ENCODE results near the gene DRC7.

DRC7 gene

DNA sequence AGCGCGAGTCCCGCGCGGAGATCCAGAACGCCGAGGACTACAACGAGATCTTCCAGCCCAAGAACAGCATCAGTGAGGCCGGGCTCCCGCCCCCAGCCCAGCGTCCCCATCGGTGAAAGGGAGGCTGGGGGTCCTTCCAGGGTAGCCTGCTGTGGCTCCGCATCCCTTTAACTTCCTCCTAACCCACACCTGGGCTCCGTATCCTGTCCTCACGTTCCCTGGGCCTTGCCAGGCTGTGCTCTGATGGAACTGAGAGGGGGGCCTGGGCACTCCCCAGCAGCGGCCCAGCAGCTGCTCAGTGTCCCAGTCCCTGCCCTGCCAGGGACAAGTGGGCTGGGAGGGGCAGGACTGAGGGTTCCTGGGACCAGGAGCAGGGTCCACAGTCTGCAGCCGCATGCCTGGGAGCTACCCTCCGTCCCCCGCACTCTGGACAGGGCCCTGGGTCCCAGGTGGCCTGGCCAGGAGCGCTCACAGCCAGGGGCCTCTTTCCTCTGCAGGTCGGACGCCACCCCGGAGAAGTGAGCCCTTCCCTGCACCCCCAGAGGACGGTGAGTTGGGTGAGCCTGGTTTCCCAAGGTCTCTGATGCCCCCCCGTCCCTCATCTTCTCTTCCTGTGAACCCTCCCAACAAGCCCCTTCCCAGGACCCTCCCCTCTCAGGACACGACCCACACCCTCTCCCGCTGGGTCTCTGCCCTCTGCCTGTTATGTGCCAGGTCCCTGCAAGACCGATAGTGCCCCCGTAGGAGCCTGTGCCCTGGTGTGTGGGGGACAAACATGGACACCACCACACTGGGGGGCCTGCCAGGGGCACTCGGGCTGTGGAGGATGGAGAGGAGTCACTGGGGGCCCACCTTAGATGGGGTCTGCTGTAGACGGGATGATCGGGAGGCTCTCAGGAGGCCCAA is 59.1 kb downstream of the DRC7 start:
- no peak for DNase-seq

- DNase-seq, result no peak
Observed at GRCh38 chr16:57754354-57755060, 59.9 kb downstream of the DRC7 start.

DNA sequence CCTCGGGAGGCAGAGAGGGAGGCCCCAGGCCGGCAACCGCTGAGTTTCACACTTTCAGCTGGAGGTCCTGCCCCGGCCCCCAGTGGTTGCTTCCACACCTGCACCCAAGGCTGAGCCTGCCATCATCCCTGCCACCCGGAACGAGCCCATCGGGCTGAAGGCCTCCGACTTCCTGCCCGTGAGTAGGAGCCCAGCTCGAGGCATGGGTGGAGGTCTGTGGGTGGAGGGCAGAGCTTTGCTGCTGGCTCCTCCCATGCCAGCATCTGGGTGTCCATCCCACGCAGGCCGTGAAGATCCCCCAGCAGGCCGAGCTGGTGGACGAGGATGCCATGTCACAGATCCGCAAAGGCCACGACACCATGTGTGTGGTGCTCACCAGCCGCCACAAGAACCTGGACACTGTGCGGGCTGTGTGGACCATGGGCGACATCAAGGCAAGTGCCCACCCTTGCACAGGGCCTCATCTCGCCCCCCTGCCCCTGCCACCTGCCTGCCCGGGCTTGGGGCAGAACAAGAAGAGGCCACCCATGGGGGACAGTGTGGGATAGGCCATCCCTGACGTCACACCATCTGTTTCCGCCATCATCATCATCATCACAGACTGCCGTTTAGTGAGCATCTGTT is 60.6 kb downstream of the DRC7 start:
- DNase-seq, result no peak

DNA sequence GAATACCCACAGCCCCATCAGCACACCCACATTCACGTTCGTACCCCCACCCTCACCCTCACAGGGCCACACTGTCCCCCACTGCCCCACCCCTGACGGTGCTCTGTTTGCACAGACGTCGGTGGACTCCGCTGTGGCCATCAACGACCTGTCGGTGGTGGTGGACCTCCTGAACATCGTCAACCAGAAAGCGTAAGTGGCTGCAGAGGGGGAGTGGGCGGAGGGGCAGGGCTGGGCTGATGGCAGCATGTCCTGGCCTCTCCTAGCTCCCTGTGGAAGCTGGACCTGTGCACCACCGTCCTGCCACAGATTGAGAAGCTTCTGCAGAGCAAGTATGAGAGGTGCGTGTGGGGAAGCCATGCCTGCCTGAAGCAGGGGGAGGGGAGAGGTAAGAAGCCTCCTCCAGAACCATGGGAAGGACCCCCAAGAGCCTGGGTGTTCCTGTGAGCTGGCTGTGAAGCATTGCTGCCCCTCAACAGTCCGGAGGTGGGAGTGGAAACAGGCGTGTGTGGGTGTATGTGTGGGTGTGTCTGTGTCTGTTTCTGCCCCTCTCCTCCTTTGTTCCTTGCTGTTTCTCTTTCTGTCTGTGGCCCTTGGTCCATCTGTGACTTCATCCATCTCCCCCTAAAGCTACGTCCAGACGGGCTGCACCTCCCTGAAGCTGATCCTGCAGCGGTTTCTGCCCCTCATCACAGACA is 61.3 kb downstream of the DRC7 start:
- no peak for DNase-seq

GRCh38 chr16:57756424-57757325 is 62.1 kb downstream of the DRC7 start:
- DNase-seq, result no peak

GRCh38 chr16:57757326-57757786 is 62.8 kb downstream of the DRC7 start:
- peak; percentile 29 to 69 for DNase-seq

DNA sequence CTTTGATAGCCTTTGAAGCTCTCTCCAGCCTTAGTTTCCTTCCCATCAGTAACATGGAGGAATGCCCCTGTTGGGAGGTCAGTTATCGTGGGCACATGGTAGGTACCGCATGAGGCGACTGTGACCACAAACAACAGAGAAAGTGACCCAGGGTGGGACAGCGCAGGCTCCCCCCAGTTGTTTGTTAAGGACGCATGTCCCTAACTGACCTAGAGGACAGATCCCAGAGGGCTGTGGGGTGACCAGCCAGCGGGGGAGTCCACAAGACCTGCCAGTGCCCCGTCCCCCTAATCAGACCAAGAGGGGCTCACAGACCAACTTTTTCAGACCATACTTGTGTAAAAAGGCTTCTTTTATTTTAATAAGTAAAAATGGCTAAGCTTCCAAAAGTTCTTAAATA is 63.3 kb downstream of the DRC7 start:
- no peak for DNase-seq

DNA sequence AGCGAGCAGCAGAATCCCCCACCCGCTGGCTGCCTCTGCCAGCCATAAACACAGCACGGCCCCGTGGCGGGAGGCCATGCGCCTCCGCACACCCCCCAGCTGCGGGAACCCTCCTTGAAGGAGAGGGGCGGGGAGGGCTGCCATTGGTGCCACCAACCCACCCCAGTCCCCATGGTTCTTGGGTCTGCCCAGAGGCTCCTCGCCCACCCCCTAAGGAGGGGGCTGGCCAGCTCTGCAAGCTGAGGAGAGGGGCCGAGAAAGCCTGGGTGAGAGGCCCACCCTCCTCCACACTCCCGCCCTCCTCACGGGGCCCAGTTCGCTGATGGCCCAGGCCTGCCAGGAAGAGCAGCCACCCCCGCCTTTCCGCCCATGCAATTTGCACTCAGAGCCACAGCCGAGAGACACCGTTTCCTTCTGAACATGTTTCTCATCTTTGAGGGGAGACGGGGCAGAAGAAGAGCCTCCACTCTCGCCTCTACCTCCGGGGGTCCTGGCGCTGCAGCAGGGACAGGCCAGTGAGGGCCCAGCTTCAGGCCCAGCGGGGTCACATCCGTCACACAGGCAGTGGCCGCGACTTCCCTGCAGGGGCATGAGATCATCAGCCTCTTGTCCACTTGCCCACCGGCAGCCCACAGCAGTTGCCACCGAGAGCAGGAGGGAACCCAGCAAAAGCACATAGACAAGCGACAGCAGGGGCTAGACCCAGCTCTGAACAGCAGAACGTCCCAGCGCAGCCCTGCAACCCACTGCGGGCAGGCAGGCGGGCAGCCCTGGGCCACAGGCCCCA is 63.9 kb downstream of the DRC7 start:
- no peak for DNase-seq

- no peak for DNase-seq
Observed at GRCh38 chr16:57759131-57759530, 64.5 kb downstream of the DRC7 start.

GRCh38 chr16:57759541-57760356 is 65.1 kb downstream of the DRC7 start:
- no peak for DNase-seq

DNA sequence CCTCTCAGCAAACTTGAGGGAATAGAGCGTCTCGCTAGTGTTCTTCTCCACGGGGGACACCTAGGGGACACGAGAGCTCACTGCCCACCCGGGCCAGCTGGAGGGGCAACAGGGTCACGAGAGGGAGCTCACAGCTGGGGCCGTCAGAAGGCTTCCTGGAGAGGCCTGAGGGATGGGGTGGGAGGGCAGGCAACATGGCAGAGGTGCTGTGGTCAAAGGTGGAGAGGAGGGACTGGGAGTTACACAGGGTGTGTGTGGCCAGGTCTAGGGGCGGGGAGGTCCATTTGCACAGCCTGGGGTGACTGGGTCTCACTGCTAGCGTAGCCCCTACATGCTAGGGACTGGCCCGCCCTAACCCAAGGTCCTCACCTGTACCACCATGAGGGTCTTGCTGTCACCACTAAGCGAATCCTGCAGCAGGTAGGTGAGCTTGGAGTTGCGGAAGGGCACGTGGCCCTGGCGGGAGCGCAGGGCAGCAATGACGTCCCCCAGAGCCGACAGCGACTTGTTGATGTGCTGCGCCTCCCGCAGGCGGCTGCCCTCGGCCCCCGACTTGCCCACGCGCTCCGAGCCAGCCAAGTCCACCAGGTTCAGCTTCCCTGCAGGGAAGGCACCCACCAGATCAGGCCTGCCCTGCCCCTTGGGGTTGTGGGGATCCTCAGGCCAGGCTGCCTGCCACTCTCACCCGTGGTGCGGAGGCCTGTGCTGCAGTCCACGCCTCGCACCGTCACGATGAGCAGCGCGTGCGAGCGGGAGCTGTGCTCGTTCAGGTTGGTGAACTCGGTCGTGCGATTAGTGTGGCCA is 66.0 kb downstream of the DRC7 start:
- DNase-seq, result no peak

DNA sequence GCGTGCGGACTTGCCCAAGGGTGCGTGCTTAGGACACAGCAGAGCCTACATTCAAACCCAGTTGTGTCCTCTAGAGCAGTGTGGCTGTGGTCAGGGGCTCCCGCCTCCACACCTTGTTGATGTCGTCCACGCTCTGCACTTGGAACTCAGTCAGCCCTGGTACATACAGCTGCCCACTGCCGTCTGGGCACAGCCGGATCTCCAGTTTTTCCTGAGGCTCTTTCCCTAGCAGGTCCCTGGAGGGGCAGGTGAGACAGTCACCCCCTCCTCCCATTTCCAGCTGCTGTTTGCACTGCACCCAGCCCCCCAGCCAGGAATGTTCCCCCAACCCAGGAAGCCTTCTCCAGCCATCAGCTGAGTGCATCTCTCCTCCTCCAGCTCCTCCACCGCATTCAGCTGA is 66.7 kb downstream of the DRC7 start:
- no peak for DNase-seq

- DNase-seq, result no peak
Observed at GRCh38 chr16:57761957-57762356, 67.4 kb downstream of the DRC7 start.

GRCh38 chr16:57762365-57763040 is 67.9 kb downstream of the DRC7 start:
- DNase-seq, result no peak

DNA sequence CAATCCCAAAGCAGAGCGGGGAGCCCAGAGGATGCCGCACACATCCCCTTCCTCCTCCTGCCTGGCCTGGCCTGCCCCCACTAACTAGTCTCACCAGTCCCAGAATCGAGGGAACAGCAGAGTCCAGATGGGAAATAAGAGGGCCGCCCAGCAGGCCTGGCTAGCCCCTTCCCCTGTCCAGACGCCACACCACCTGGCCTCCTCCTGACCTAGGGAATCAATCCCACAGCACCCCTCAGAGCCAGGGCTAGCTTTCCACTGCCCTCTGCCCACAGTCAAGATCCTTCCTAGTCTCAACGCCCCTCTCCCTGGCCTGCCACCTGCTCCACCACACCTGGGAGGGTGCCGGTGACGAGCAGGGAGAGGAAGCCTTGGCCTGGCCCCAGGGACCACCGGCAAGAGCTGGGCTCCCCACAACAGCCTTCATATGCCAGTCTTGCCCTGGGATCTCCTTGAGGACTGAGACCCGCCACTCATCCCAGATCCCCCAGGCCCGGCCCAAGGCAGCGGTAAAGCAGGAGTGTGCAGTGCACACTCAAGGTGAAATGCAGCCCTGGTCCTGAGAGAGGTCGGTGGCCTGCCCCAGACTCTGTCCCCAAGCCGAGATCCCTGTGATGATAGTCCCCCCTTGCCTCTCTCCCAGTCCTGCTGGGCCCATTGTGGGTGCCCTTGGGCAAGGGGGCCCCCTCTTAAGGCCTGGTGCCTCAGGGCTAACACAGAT is 68.8 kb downstream of the DRC7 start:
- DNase-seq, result no peak

DNA sequence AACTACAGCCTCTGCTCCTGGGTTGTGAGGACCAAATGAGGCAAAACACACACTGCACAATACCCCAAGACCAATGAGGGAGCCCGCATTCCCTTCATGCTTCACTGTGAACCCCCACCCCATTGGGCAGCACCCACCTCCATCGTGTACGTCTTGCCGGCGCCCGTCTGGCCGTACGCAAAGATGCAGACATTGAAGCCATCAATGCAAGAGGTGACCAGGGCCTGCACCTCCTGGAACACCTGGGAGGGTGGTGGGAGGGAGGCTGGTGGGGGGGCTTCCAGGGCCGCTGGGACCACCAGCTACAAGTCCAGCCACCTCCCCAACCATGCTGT is 69.4 kb downstream of the DRC7 start:
- DNase-seq, result no peak

- peak; percentile 5 to 27 for DNase-seq
Observed at GRCh38 chr16:57764341-57765159, 69.9 kb downstream of the DRC7 start.

Measured in bone marrow (tissue), 2 donors.